Measurements from ENCODE around the gene TENT4A.

- TF ChIP-seq CTCF (conservative IDR thresholded peaks at IDR 0.05 in 1 of 2, IDR thresholded peaks at IDR 0.05 in 1 of 2; ENCODE audit: extremely low read depth in 1 of 2, insufficient read depth in 1 of 2, low read depth in 1 of 2, low read length in 2 of 2) (no peak), EZH2 (IDR thresholded peaks at IDR 0.05; ENCODE audit: borderline replicate concordance, low read length) (no peak)
Measured at GRCh38 chr5:6752782-6753181, 39.5 kb downstream of the TENT4A start.

Measured in mammary epithelial cell (primary cell).